DMS 273 treated with DMSO at 0.1 percent for 48 hours (cell line): ENCODE data around the gene RBFOX1.

Experiments used
- DNase-seq: peaks from one replicate; lab custom pipeline; 2025; lab: John Stamatoyannopoulos, UW

RBFOX1 gene

GRCh38 chr16:7373776-7374175 is 41.1 kb downstream of the RBFOX1 start:
- no peak for DNase-seq

GRCh38 chr16:7374614-7375174 is 42.0 kb downstream of the RBFOX1 start:
- DNase-seq, result no peak

DNA sequence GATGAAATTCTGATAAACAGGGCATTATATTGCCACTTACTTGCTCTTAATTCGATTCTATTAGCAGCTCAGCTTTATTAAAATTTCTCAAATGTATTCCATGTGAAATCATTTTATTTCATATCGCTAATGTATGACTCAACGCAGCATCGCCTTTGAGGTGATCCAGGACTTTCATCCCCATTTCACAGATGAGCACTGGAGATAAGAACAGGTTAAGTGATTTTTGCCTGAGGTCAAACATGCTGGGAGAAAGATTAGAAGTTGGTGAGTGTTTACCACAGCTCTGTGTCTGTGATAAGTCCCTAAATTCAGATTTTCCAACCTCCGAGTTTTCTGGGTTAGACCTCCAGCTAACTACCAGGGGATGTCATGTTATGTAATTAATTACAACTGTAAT is 43.6 kb downstream of the RBFOX1 start:
- DNase-seq, result no peak

GRCh38 chr16:7377231-7377630 is 44.6 kb downstream of the RBFOX1 start:
- DNase-seq, result no peak

DNA sequence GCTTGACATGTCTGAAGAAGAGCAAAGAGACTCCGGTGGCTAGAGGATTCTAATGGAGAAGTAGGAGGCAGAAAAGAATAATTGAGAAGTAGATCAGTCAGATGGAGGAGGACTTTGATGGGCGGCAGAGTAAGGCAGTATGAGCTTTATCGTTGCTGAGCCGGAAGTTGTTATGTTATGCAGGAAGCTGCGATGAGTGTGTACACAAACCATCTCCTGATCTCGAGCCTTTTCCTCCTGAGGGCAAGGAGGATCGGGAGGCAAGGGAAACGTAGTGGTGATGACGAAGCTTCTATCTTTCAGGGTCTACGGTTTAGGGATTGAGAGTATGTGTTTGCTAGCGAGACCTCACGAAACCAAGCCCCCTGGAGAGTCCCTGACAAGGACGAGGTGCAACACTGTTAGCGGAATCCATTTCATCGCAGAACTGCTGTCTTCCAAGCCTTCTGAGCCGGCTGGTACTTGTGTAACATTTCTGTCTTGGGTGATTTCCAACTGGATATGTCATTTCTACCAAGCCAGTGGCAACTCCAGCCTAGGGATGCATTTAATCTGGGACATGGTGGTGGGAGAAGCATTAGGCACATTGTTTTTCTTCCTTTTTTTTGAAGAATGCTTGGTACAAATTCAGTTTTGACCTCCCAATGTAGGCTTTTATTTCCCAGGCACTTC is 45.5 kb downstream of the RBFOX1 start:
- DNase-seq, result no peak

DNA sequence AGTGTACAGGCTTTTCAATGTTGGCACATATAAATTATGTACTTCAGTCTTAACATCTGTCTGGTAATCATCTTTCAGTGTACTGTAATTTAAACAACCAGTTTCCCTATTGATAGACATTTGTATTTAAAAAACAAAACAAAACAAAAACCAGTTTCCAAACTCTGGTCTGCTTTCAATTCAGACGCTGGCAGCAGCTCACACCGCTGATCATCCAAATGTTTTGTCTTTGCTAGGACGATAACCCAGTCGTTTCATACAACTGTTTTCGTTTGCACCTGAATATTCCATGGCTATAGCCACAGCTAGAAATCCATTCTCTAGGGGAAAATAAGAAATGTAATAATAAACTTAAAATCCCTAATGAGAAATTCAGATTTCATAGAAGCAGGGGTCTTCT is 47.8 kb downstream of the RBFOX1 start:
- DNase-seq, result no peak

DNA sequence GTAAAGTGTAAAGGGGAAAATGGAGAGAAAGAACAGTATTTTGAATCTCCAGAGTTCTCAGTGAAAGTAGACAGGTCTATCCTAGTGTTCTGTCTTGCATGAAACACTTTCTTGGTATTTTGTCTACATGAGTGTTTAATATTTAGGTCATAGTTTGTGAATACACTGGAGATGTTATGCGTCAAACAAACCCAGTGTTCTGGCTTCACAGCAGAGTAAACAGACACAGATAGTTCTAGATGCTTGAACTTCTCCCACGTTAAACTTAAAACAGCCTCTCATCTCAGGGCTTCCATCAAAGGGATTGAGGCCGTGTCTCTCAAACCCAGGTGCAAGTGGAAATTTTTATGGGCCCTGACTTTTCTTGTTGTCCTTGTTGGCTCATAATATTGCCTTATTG is 48.3 kb downstream of the RBFOX1 start:
- no peak for DNase-seq

DNA sequence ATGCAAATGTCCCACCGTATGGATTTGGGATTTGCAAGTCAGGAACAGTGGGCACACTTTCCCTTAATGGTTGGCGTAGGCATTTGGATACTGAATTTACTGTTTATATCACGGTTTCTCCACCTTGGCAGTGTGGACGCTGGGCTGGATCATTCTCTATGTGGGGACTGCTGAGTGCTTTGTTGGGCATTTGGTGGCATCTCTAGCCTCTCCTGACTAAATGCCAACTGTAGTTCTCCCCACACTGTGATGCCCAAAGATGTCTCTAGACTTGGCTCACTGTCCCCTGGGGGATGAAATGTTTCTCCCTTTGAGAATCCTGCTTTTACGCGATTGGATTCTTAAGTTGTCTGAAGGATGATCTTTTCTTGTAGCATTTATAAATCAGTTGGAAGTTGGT is 49.0 kb downstream of the RBFOX1 start:
- no peak for DNase-seq

- no peak for DNase-seq
Observed at GRCh38 chr16:7382521-7382920, 49.9 kb downstream of the RBFOX1 start.

GRCh38 chr16:7390974-7391373 is 58.3 kb downstream of the RBFOX1 start:
- no peak for DNase-seq

DNA sequence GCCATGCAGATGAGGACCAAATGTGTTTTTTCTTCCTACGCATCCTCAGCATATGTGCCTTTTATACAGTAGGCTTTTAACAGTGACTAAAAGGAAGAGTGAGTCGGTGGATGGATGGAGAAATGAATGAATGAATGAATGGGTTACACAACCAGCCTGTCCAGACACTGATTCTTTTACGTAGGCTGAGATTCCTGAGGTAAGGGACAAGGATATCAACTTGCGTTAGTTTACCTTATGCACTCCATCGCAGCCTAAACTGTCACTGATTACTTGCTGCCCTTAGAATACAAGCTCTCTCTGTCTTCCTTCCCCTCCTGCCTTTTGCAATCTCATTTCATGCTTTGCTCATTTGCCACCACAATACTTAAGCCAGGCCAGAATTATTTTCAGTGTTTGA is 59.0 kb downstream of the RBFOX1 start:
- DNase-seq, result no peak

DNA sequence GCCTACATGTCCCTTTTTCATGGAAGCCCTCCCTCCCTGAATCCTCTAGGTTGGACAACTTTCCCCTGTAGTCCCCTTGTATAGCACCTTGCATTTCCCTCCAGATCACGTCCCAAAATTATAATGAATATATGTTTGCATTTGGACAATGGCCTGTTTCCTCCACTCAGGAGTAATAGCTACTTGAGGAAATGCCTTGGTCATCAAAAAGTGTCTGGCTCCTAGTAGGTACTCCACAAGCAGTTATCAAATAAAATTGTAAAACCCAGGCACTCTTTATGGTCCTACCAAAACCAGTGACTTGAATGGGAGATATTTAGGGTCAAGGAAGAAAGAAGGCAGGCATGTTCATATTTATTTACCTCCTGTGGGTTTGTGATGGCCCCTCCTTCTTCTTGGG is 59.6 kb downstream of the RBFOX1 start:
- DNase-seq, result no peak

- no peak for DNase-seq
Observed at GRCh38 chr16:7393680-7394079, 61.0 kb downstream of the RBFOX1 start.

DNA sequence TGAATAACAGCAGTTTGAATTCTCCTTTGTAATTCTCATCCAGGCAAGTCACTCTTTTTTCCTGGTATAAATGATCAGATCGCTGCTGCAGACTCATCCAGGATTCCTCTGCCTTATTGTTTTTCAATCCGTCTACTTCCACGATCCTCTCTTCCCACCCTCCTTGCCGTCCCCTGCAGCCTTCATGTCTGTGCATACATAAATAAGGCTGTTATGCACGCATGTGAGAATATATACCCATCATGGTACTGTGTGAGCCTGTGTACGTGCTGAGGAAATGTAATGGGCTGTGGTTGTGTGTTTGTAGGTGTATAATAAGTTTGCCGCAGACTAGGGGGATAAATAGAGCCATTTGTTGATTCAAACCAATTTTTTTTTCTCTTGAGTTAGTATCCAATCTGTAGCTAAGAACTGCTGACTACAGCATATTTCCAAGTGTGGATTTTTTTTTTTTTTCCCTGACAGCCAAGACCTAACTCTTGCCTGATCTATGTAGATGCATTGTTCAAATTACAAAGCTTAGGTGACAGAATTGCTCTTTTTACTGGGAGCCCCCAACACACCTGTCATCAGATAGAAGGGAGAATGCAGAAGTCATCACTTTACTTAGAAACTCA is 62.2 kb downstream of the RBFOX1 start:
- DNase-seq, result no peak

DNA sequence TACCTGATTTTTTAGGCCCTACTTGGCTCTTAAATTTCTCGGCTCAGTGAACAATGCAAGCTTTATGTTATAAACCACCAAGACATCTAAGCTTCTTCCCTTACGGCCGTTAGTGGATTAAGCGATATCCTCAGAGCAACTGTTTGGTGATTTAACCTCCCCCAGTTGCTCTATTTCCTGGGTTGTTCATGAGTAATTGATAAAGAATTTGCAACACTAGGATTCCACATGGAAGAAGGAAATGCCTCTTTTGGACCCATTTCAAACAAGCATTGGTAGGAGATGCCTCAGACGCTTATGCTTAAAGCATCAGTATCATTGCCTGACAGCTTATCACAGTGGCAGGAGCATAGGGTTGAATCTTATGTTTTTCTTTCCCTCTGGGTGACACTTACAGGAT is 65.3 kb downstream of the RBFOX1 start:
- DNase-seq, result no peak

GRCh38 chr16:7398536-7398935 is 65.9 kb downstream of the RBFOX1 start:
- DNase-seq, result no peak

- DNase-seq, result no peak
Observed at GRCh38 chr16:7399296-7399695, 66.7 kb downstream of the RBFOX1 start.

DNA sequence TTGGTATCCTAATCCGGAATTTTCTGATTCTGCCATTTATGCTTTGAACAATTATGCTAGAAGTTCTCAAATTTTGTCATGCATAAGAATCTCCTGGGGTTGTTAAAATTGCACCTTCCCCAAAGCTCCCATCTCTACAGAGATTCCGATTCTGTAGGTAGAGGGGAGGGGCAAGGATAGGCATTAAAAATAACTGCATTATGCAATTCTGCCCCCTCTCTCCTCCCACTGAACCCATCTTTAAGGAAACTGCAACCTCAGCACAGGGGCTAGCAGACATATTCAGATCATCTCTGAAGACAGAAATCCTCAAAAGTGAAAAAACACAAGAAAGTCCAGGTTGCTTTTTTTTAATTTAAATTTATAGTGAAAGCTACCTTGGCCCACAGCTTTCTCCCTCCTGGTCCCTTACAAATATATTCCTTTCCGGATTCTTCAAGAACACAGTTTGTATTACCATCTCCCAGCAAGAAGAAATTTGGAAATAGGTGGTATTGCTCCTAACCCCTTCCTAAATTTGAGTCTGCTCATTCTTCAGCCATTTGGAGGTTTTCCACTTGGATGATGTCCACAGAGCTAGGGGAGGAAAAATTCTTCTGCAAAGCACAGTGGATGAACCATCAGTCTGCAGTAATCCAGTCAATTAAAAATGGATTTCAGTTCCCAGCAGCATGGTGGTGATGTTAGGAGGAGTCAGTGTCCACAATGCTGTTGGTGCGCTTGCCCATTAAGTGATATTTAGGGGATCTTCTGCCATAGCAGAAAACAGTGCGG is 67.7 kb downstream of the RBFOX1 start:
- no peak for DNase-seq

- DNase-seq, result no peak
Observed at GRCh38 chr16:7404217-7404616, 71.6 kb downstream of the RBFOX1 start.

- DNase-seq, result no peak
Observed at GRCh38 chr16:7405166-7405565, 72.5 kb downstream of the RBFOX1 start.

DNA sequence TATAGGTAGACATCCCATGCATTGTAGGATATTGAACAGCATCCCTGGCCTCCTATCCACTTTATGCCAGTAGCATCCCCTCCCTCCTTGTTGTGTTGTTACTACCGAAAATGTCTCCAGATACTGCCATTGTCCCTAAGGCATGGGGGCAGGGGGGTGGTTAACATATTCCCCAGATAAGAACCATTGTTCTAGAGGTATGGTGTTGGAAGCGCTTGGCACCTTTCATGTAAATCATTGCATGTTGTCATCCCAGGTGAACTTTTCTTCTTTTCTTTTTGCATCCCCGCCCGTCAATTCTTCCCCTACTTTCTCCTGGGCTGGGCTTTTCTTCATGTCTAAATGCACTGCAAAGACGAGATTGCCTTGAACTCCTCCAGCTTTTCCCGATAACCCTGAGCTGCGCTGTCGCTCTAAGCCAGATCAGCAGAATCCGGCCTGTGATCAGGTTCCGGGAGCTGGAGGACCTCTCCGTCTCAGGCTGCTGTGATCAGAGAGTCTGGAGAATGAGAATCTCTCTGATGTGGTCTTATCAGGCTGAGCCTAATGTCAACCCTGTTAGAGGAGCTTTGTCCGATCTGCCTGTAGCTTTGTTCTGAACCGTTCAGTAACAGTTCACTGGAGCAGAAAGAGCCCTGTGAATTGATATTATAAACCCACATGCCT is 76.2 kb downstream of the RBFOX1 start:
- no peak for DNase-seq

DNA sequence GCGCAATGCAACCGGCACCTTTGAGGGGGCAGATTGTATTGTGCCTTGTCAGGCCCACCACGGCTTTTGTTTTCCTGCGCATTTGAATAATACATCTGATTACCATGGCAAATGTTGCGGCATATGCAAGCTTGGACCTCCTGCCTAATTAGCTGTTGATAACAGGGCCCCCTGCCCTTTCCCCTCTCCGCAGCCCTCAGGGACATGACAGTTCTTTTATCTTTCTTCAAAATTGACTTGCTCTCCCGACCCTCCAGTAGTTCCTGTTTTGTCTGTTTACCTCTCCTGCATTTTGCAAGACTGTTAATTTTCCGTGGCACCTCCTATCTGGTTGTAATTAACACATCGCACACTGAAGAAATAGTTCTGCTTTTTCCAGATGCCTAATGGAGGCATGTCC is 86.8 kb downstream of the RBFOX1 start:
- DNase-seq, result no peak

DNA sequence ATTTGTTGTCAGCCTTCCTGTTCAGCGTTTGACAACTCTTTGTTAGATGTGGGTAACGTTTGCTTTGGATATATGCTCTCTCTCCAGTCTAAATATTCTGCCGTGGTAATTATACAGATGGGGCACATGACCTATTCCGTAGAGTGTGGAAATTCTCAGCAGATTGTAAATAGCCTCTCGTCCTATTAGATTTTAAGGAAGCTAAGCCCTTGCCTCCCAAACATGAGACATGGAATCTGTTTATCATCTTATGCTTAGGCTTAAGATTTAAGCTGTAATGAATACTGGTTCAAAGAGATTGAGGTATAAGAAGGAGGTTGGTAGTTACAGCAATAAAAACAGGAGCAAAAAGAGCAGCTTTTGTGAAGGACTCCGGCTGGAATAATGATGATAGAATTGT is 87.4 kb downstream of the RBFOX1 start:
- DNase-seq, result no peak
